GM12878 (cell line): ENCODE results near the gene AGBL1. TPM values are rescaled to one million over a fixed set of nuclear protein-coding genes. Genes with fewer than 3 reads are reported as not detected.

Source experiments
- ATAC-seq: fragments of 200-7000 bp; cut with Tn5 transposase; 3 replicates; pipeline ENCODE4 v1.9.1; 2020; ENCODE audit warnings: mild to moderate bottlenecking, moderate library complexity
- BruUV-seq: library from RNA; stranded (reverse); fragments of 400-500 nt; replicated peaks from 2 replicates; lab custom pipeline; 2021; lab: Mats Ljungman, UMichigan
- CTCF ChIA-PET: fragments of 300-600 bp; sonication (Branson Sonifier 250); formaldehyde crosslinking; extraction: SDS; loops from one replicate; lab custom pipeline; 2021; ENCODE audit warnings: inconsistent platforms; lab: Yijun Ruan, JAX
- POLR2A ChIA-PET: fragments of 350-600 bp; formaldehyde crosslinking; extraction: SDS; loops from one replicate; lab custom pipeline; 2021; ENCODE audit warnings: inconsistent platforms; lab: Charles Lee
- RAD21 ChIA-PET: fragments of 300-600 bp; sonication (Branson Sonifier 250); formaldehyde crosslinking; loops from one replicate; lab custom pipeline; 2023; ENCODE audit warnings: antibody characterized with exemption; ENCODE audit not compliant: unreplicated experiment; lab: Charles Lee
- SMC1A ChIA-PET: fragments of 300-600 bp; sonication (Branson Sonifier 250); formaldehyde crosslinking; loops from one replicate; lab custom pipeline; 2023; ENCODE audit not compliant: unreplicated experiment, uncharacterized antibody; lab: Charles Lee
- DNase-seq: peaks from one replicate; pipeline ENCODE4 v3.0.0-alpha.2; 2011; ENCODE audit warnings: low read depth, low spot score
- FAIRE-seq: peaks from 3 replicates; lab custom pipeline; 2011; peaks lifted over from hg19 to GRCh38; lab: Jason Lieb, UNC
- H2AFZ ChIP-seq: 2 replicates; pipeline ENCODE4 v1.6.0; 2011; ENCODE audit warnings: low read depth, low read length, control low read depth; ENCODE audit not compliant: control insufficient read depth
- H3K27ac ChIP-seq: 2 replicates; pipeline ENCODE4 v1.5.1; 2011; ENCODE audit warnings: control low read depth; ENCODE audit not compliant: control insufficient read depth, insufficient read depth
- H3K27me3 ChIP-seq, 2 experiments: replicated peaks in 1 of 2; 2 replicates each; pipeline versions ENCODE4 v1.6.0 to v1.6.1; 2011; ENCODE audit warnings: low read length in 1 of 2; ENCODE audit not compliant: control insufficient read depth in 2 of 2, insufficient read depth in 2 of 2
- H3K36me3 ChIP-seq, 2 experiments: 2 replicates each; pipeline ENCODE4 v1.5.1; 2011; ENCODE audit warnings: low read length in 1 of 2; ENCODE audit not compliant: control insufficient read depth in 2 of 2, insufficient read depth in 2 of 2
- H3K4me1 ChIP-seq: 2 replicates; pipeline ENCODE4 v1.6.1; 2011; ENCODE audit warnings: mild to moderate bottlenecking, low read length, moderate library complexity, mixed read lengths; ENCODE audit not compliant: control insufficient read depth, insufficient read depth
- H3K4me2 ChIP-seq: 2 replicates; pipeline ENCODE4 v1.6.0; 2011; ENCODE audit warnings: control low read depth; ENCODE audit not compliant: control insufficient read depth, insufficient read depth
- H3K4me3 ChIP-seq: fragments of 200-600 bp; sonication (generic); 2 replicates; pipeline ENCODE4 v1.5.1; 2016
- H3K79me2 ChIP-seq: 2 replicates; pipeline ENCODE4 v1.6.0; 2011; ENCODE audit warnings: low read length; ENCODE audit not compliant: control insufficient read depth, insufficient read depth
- H3K9ac ChIP-seq: 2 replicates; pipeline ENCODE4 v1.8.0; 2011; ENCODE audit warnings: low read length, control low read depth, mixed read lengths; ENCODE audit not compliant: control insufficient read depth, insufficient read depth
- H3K9me3 ChIP-seq: replicated peaks from 3 replicates; pipeline ENCODE4 v1.5.1; 2011; ENCODE audit warnings: mild to moderate bottlenecking, low read length; ENCODE audit not compliant: control insufficient read depth, insufficient read depth
- H4K20me1 ChIP-seq: 2 replicates; pipeline ENCODE4 v1.6.0; 2011; ENCODE audit not compliant: control insufficient read depth, insufficient read depth
- ASH2L ChIP-seq: fragments of 300-600, 200-600 bp; sonication (generic); IDR thresholded peaks from 2 replicates; pipeline ENCODE4 v1.6.1; 2017; ENCODE audit warnings: low read depth, mild to moderate bottlenecking, borderline replicate concordance
- ATF3 ChIP-seq: IDR thresholded peaks from 2 replicates; pipeline ENCODE4 v1.6.1; 2011; ENCODE audit warnings: low read depth, mild to moderate bottlenecking, low read length, moderate library complexity, borderline replicate concordance; ENCODE audit errors: extremely low read depth
- BHLHE40 ChIP-seq, 2 experiments: fragments of 450-650 bp in 1 of 2; IDR thresholded peaks; 2 replicates each; pipeline ENCODE4 v1.6.1; 2011 to 2017; ENCODE audit warnings: low read depth in 2 of 2, borderline replicate concordance in 1 of 2, improper control_type of control experiment in 1 of 2, low read length in 1 of 2, mild to moderate bottlenecking in 1 of 2
- ESRRA ChIP-seq: IDR thresholded peaks from 2 replicates; pipeline ENCODE4 v1.6.1; 2012; ENCODE audit warnings: mild to moderate bottlenecking, low read length, improper control_type of control experiment
- GATAD2B ChIP-seq: fragments of 450-650 bp; conservative IDR thresholded peaks from 2 replicates; pipeline ENCODE4 v1.6.1; 2017; ENCODE audit warnings: low read depth, mild to moderate bottlenecking, moderate library complexity
- KLF5 ChIP-seq: fragments of 450-650 bp; IDR thresholded peaks from 2 replicates; pipeline ENCODE4 v1.6.1; 2014; ENCODE audit warnings: mild to moderate bottlenecking; ENCODE audit not compliant: partially characterized antibody
- MTA3 ChIP-seq: IDR thresholded peaks from 2 replicates; pipeline ENCODE4 v1.6.1; 2012; ENCODE audit warnings: low read length, inconsistent platforms, borderline replicate concordance
- NR2C1 ChIP-seq: fragments of 450-650 bp; IDR thresholded peaks from 2 replicates; pipeline ENCODE4 v1.6.1; 2017; ENCODE audit warnings: antibody characterized with exemption, mild to moderate bottlenecking, moderate library complexity
- PAX8 ChIP-seq: fragments of 450-650 bp; IDR thresholded peaks from 2 replicates; pipeline ENCODE4 v1.6.1; 2017; ENCODE audit warnings: mild to moderate bottlenecking, moderate library complexity
- PML ChIP-seq: IDR thresholded peaks from 2 replicates; pipeline ENCODE4 v1.6.1; 2012; ENCODE audit warnings: low read length, inconsistent platforms
- RUNX3 ChIP-seq: IDR thresholded peaks from 2 replicates; pipeline ENCODE4 v1.6.1; 2012; ENCODE audit warnings: low read length, inconsistent platforms
- SMARCA5 ChIP-seq: fragments of 450-650 bp; IDR thresholded peaks from 2 replicates; pipeline ENCODE4 v1.6.1; 2017; ENCODE audit warnings: mild to moderate bottlenecking
- SREBF2 ChIP-seq: IDR thresholded peaks from 2 replicates; pipeline ENCODE4 v1.6.1; 2012; ENCODE audit warnings: mild to moderate bottlenecking, low read length
- TAF1 ChIP-seq: IDR thresholded peaks from 2 replicates; pipeline ENCODE4 v1.6.1; 2011; ENCODE audit warnings: mild to moderate bottlenecking, low read depth, low read length, borderline replicate concordance
- WGBS: methylation state at CpG from one replicate; pipeline ENCODE4 v1.1.6; 2016; ENCODE audit warnings: low lambda C conversion rate; ENCODE audit not compliant: insufficient replicate concordance, insufficient coverage; ENCODE audit errors: missing lambda C conversion rate; 5-methylcytosine and 5-hydroxymethylcytosine counted together
- in situ Hi-C: fragments of 300-500 bp; cut with MboI; formaldehyde crosslinking; loops from 9 replicates; pipeline ENCODE4 v1.14.3; 2018; ENCODE audit warnings: mixed read lengths
- intact Hi-C: fragments of 100-400 bp; cut with micrococcal nuclease; formaldehyde crosslinking; loops from one replicate; pipeline ENCODE4 v1.14.2; 2022; ENCODE audit not compliant: unreplicated experiment
- polyA plus RNA-seq, 11 experiments: library from polyadenylated mRNA; depleted of rRNA in 4 of 11; unstranded in 6 of 11; stranded (reverse) in 5 of 11; fragments of >200 nt; fragmentation: Nextera tagmentation in 4 of 11; fragmentation: Illumina TruSeq in 1 of 11; extraction: Ambion mirVana in 4 of 11; extraction: Trizol in 1 of 11; gene quantifications; 1 replicate in 1 of 11; 2 replicates in 10 of 11; pipeline versions ENCODE4 v1.2.1 to v1.2.3, GENCODE V29; 2011 to 2016; ENCODE audit warnings: inconsistent platforms in 2 of 11, missing spikeins in 2 of 11, low read depth in 1 of 11
- total RNA-seq, 4 experiments: library from RNA; depleted of rRNA in 3 of 4; stranded (reverse); fragments of >200 nt in 3 of 4; fragmentation: Illumina TruSeq in 1 of 4; extraction: Trizol in 1 of 4; gene quantifications; 2 replicates each; pipeline versions ENCODE4 v1.2.1 to v1.2.3, GENCODE V29; 2013 to 2021
- TF ChIP-seq, protein P1 (sequence below): IDR thresholded peaks from 2 replicates; pipeline ENCODE4 v1.6.1; 2011; ENCODE audit warnings: borderline replicate concordance, low read depth, mild to moderate bottlenecking, moderate library complexity, mixed read lengths, low read length; ENCODE audit not compliant: insufficient read depth; ENCODE audit errors: extremely low read length
- TF ChIP-seq, protein P2 (sequence below): fragments of 450-650 bp; IDR thresholded peaks from 2 replicates; pipeline ENCODE4 v1.6.1; 2017; ENCODE audit warnings: mild to moderate bottlenecking, moderate library complexity

AGBL1 gene
- total and polyA plus RNA-seq, 10 of the 15 experiments (the other 5 are each of a cell fraction or from before 2014, with no cell fraction given), result not detected

DNA sequence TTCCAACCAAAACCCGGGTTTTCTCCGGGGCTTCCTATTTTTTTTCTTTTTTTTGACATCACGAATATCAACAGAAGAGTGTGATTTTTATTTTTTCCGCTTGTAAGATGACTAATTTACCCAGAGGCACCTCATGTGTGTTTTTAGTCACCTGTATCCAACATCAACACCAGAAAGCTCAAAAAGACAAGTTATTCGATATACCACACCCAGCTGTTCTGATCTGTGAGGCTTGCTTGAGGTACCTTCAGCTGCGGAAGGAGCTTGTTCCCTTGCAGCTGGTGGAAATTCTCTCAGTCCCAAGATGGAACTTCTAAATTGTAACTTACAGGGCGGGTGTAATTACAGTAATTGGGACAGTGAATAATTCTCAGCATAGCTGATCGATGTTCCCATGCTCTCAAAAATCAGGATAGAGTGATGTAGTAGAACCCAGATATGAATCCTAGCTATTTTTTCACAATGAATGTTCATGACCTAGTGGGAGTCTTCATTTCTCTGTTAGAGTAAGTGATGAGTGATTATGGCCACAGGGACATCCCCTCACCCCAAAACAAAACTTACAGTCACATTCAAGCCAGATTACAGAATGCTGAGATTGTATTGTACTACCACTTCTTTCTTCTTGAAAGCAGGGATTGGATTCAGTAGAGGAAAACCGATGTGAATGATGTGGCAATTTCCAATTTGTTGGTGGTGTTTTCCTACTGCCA, 232.1 kb downstream of the AGBL1 start:
- no peak for FAIRE-seq
- Histone ChIP-seq H4K20me1 (no peaks in the 10 kb centered on the region), H3K4me2 (no peak overlapping the region), H3K9ac (no peak overlapping the region), H3K4me3 (no peak overlapping the region), H3K27ac (no peak overlapping the region), H3K36me3 (no peaks in the 10 kb centered on the region), H3K27me3 (no peaks in the 10 kb centered on the region), H3K79me2 (no peaks in the 10 kb centered on the region), H3K9me3 (no peaks in the 10 kb centered on the region; the same call in 2 of the 3 replicates), H2AFZ (no peak overlapping the region), H3K4me1 (no peaks in the 10 kb centered on the region)
- 27% methylated on average over 9 of the region's 9 CpGs for WGBS
- ATAC-seq, result no peak
- SMC1A ChIA-PET, result interaction anchor here (1.1 to 1.3 kb wide), 3 partner anchors 11 to 14 kb away, joined by 3 to 5 read pairs (median 5); no protein-coding TSS in a partner anchor
- POLR2A ChIA-PET, result no interaction called here
- BruUV-seq, result no TSS peak
- in situ Hi-C loops, result no loop called here
- RAD21 ChIA-PET, result interaction anchor here (1.8 kb wide), 1 partner anchor 14 kb away, joined by 5 read pairs; no protein-coding TSS in a partner anchor
- CTCF ChIA-PET, result interaction anchor here (1.6 to 2.4 kb wide), 2 partner anchors 11 to 79 kb away, joined by 4 to 7 read pairs; no protein-coding TSS in a partner anchor
- intact Hi-C loops, result no loop called here
- no peak for DNase-seq
- TF ChIP-seq PAX8 (no peak), NR2C1 (no peak), ATF3 (no peak), MTA3 (no peak), ESRRA (no peak), RUNX3 (no peak), SREBF2 (no peak), BHLHE40 (IDR thresholded peaks at IDR 0.05; ENCODE audit: borderline replicate concordance in 1 of 2, low read depth in 2 of 2, low read length in 1 of 2) (no peak), GATAD2B (no peak), ASH2L (no peak), SMARCA5 (no peak), PML (no peak), TAF1 (no peak), KLF5 (no peak)
- TF ChIP-seq, protein P1, sequence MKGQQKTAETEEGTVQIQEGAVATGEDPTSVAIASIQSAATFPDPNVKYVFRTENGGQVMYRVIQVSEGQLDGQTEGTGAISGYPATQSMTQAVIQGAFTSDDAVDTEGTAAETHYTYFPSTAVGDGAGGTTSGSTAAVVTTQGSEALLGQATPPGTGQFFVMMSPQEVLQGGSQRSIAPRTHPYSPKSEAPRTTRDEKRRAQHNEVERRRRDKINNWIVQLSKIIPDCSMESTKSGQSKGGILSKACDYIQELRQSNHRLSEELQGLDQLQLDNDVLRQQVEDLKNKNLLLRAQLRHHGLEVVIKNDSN, result no peak
- TF ChIP-seq, protein P2, sequence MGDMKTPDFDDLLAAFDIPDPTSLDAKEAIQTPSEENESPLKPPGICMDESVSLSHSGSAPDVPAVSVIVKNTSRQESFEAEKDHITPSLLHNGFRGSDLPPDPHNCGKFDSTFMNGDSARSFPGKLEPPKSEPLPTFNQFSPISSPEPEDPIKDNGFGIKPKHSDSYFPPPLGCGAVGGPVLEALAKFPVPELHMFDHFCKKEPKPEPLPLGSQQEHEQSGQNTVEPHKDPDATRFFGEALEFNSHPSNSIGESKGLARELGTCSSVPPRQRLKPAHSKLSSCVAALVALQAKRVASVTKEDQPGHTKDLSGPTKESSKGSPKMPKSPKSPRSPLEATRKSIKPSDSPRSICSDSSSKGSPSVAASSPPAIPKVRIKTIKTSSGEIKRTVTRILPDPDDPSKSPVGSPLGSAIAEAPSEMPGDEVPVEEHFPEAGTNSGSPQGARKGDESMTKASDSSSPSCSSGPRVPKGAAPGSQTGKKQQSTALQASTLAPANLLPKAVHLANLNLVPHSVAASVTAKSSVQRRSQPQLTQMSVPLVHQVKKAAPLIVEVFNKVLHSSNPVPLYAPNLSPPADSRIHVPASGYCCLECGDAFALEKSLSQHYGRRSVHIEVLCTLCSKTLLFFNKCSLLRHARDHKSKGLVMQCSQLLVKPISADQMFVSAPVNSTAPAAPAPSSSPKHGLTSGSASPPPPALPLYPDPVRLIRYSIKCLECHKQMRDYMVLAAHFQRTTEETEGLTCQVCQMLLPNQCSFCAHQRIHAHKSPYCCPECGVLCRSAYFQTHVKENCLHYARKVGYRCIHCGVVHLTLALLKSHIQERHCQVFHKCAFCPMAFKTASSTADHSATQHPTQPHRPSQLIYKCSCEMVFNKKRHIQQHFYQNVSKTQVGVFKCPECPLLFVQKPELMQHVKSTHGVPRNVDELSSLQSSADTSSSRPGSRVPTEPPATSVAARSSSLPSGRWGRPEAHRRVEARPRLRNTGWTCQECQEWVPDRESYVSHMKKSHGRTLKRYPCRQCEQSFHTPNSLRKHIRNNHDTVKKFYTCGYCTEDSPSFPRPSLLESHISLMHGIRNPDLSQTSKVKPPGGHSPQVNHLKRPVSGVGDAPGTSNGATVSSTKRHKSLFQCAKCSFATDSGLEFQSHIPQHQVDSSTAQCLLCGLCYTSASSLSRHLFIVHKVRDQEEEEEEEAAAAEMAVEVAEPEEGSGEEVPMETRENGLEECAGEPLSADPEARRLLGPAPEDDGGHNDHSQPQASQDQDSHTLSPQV, result no peak
